SK-N-SH treated with all-trans-retinoic acid at 6 μM for 48 hours (cell line): Measurements from ENCODE around the gene BHLHA15.

Experiments
- ATAC-seq: fragments of 200-7000 bp; cut with Tn5 transposase; 3 replicates; pipeline ENCODE4 v1.9.1; 2020; ENCODE audit warnings: mild to moderate bottlenecking, moderate library complexity
- ARNTL ChIP-seq: fragments of 450-650 bp; formaldehyde crosslinking; IDR thresholded peaks from 2 replicates; pipeline ENCODE4 v1.5.0; 2020; ENCODE audit warnings: low read depth, mild to moderate bottlenecking, moderate library complexity, borderline replicate concordance
- BACH2 ChIP-seq: fragments of 250-450 bp; sonication (Bioruptor Pico); IDR thresholded peaks from 2 replicates; pipeline ENCODE4 v1.9.0; 2021; ENCODE audit warnings: mild to moderate bottlenecking, borderline replicate concordance
- GLIS3 ChIP-seq: fragments of 250-450 bp; sonication (Bioruptor Pico); IDR thresholded peaks from 2 replicates; pipeline ENCODE4 v1.5.0; 2020; ENCODE audit warnings: mild to moderate bottlenecking, moderate library complexity
- ISL1 ChIP-seq: fragments of 250-450 bp; sonication (Bioruptor Pico); IDR thresholded peaks from 2 replicates; pipeline ENCODE4 v2.1.2; 2022; ENCODE audit warnings: mild to moderate bottlenecking, moderate library complexity
- OSR1 ChIP-seq: fragments of 250-450 bp; sonication (Bioruptor Pico); IDR thresholded peaks from 2 replicates; pipeline ENCODE4 v1.8.0; 2022; ENCODE audit warnings: moderate library complexity, mild to moderate bottlenecking, inconsistent platforms
- PPARA ChIP-seq: fragments of 250-450 bp; sonication (Bioruptor Pico); IDR thresholded peaks from 2 replicates; pipeline ENCODE4 v1.5.0; 2020; ENCODE audit warnings: mild to moderate bottlenecking, borderline replicate concordance
- RARB ChIP-seq: fragments of 250-450 bp; sonication (Bioruptor Pico); IDR thresholded peaks from 2 replicates; pipeline ENCODE4 v1.8.0; 2021; ENCODE audit warnings: mild to moderate bottlenecking, moderate library complexity
- SNAI2 ChIP-seq: fragments of 250-450 bp; sonication (Bioruptor Pico); IDR thresholded peaks from 2 replicates; pipeline ENCODE4 v1.5.0; 2020; ENCODE audit warnings: mild to moderate bottlenecking, moderate library complexity
- ZC3H10 ChIP-seq: fragments of 250-450 bp; sonication (Bioruptor Pico); IDR thresholded peaks from 2 replicates; pipeline ENCODE4 v1.5.1; 2021; ENCODE audit warnings: mild to moderate bottlenecking, moderate library complexity
- ZFP3 ChIP-seq: fragments of 250-450 bp; sonication (Bioruptor Pico); IDR thresholded peaks from 2 replicates; pipeline ENCODE4 v1.5.0; 2020; ENCODE audit warnings: mild to moderate bottlenecking, moderate library complexity
- ZFP30 ChIP-seq: fragments of 450-650 bp; formaldehyde crosslinking; IDR thresholded peaks from 2 replicates; pipeline ENCODE4 v1.5.0; 2022; ENCODE audit warnings: mild to moderate bottlenecking, moderate library complexity
- ZNF565 ChIP-seq: fragments of 450-650 bp; formaldehyde crosslinking; conservative IDR thresholded peaks from 2 replicates; pipeline ENCODE4 v1.5.0; 2020; ENCODE audit warnings: low read depth, mild to moderate bottlenecking, moderate library complexity
- ZNF8 ChIP-seq: fragments of 450-650 bp; formaldehyde crosslinking; IDR thresholded peaks from 2 replicates; pipeline ENCODE4 v1.5.0; 2020; ENCODE audit warnings: mild to moderate bottlenecking, moderate library complexity
- TF ChIP-seq, protein P1 (sequence below): fragments of 250-450 bp; sonication (Bioruptor Pico); IDR thresholded peaks from 2 replicates; pipeline ENCODE4 v1.5.1; 2021; ENCODE audit warnings: mild to moderate bottlenecking, moderate library complexity
- TF ChIP-seq, protein P2 (sequence below): fragments of 250-450 bp; sonication (Bioruptor Pico); IDR thresholded peaks from 2 replicates; pipeline ENCODE4 v1.5.0; 2020; ENCODE audit warnings: mild to moderate bottlenecking, moderate library complexity
- TF ChIP-seq, protein P3 (sequence below): fragments of 250-450 bp; sonication (Bioruptor Pico); IDR thresholded peaks from 2 replicates; pipeline ENCODE4 v1.8.0; 2020; ENCODE audit warnings: mild to moderate bottlenecking, moderate library complexity, borderline replicate concordance

The BHLHA15 gene

DNA sequence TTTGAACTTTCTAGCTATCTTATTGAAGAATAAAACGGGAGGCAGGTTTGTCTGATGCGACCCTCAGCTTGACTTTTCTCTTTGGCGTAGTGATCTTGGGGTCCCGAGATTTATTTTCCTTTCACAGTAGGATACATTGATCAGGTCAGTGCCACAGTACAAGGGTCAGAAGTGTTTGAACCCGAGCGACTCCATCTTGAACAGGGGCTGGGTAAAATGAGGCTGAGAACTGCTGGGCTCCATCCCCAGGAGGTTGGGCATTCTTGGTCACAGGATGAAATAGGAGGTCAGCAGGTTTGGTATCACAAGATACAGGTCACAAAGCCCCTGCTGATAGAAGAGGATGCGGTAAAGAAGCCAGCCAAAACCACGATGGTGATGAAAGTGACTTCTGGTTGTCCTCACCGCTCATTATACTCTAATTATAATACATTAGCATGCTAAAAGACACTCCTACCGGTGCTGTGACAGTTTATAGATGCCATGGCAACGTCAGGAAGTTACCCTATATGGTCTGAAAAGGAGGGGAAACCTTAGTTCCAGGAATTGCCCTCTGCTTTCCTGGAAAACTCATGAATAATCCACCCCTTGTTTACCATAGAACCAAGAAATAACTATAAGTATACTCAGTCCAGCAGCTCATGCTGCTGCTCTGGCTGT lies 43.8 kb downstream of the BHLHA15 start:
- no peak for TF ChIP-seq ISL1 (CRISPR knock-in tag)
- TF ChIP-seq, protein P1, sequence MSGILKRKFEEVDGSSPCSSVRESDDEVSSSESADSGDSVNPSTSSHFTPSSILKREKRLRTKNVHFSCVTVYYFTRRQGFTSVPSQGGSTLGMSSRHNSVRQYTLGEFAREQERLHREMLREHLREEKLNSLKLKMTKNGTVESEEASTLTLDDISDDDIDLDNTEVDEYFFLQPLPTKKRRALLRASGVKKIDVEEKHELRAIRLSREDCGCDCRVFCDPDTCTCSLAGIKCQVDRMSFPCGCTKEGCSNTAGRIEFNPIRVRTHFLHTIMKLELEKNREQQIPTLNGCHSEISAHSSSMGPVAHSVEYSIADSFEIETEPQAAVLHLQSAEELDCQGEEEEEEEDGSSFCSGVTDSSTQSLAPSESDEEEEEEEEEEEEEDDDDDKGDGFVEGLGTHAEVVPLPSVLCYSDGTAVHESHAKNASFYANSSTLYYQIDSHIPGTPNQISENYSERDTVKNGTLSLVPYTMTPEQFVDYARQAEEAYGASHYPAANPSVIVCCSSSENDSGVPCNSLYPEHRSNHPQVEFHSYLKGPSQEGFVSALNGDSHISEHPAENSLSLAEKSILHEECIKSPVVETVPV: no peak
- no peak for ATAC-seq

DNA sequence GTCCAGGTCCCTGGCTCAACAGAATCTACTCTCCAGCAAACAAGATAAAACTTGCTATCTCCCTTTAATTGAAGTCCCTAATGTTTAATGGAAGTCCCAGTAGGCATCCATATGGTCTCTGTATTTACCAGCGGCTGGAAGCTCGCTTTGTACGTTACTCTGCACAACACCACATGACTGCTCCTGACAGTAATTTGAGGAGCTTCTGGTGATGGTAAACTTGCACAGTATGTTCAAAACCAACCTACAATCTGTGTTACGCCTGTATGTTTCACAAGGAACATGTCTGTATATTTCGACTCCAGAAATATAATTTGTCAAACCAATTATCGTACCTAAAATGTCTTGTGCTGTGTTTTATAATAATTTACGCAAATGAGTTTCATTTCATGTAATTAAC lies 45.2 kb downstream of the BHLHA15 start:
- no peak for ATAC-seq
- TF ChIP-seq BACH2 (no peak), ZNF565 (CRISPR knock-in tag) (no peak), ZC3H10 (CRISPR knock-in tag) (no peak), ZFP30 (CRISPR knock-in tag) (no peak)
- TF ChIP-seq, protein P1: no peak
- TF ChIP-seq, protein P2, sequence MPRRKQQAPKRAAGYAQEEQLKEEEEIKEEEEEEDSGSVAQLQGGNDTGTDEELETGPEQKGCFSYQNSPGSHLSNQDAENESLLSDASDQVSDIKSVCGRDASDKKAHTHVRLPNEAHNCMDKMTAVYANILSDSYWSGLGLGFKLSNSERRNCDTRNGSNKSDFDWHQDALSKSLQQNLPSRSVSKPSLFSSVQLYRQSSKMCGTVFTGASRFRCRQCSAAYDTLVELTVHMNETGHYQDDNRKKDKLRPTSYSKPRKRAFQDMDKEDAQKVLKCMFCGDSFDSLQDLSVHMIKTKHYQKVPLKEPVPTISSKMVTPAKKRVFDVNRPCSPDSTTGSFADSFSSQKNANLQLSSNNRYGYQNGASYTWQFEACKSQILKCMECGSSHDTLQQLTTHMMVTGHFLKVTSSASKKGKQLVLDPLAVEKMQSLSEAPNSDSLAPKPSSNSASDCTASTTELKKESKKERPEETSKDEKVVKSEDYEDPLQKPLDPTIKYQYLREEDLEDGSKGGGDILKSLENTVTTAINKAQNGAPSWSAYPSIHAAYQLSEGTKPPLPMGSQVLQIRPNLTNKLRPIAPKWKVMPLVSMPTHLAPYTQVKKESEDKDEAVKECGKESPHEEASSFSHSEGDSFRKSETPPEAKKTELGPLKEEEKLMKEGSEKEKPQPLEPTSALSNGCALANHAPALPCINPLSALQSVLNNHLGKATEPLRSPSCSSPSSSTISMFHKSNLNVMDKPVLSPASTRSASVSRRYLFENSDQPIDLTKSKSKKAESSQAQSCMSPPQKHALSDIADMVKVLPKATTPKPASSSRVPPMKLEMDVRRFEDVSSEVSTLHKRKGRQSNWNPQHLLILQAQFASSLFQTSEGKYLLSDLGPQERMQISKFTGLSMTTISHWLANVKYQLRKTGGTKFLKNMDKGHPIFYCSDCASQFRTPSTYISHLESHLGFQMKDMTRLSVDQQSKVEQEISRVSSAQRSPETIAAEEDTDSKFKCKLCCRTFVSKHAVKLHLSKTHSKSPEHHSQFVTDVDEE (CRISPR knock-in tag): no peak

DNA sequence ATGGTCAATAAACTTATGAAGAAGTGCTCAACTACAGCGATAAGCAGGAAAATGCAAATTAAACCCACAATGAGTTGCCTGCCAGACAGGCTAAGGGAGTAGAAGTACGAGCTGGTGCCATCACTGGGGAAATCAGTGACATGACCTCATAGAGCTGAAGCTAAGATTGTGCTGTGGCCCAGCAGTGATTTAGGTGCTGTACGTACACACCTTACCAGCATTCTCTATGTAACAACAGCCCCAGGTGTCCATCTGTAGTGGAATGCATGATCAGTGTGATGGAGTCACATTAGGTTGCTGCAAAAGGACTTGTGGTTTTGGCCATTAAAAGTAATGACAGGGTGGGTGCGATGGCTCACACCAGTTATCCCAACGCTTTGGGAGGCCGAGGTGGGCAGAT lies 46.5 kb downstream of the BHLHA15 start:
- TF ChIP-seq RARB (CRISPR knock-in tag) (no peak), ZC3H10 (CRISPR knock-in tag) (no peak), BACH2 (no peak), SNAI2 (CRISPR knock-in tag) (no peak), ZNF8 (CRISPR knock-in tag) (no peak), PPARA (CRISPR knock-in tag) (no peak), ZFP3 (CRISPR knock-in tag) (no peak), GLIS3 (CRISPR knock-in tag) (no peak), ARNTL (CRISPR knock-in tag) (no peak), OSR1 (no peak), ISL1 (CRISPR knock-in tag) (no peak)
- TF ChIP-seq, protein P3, sequence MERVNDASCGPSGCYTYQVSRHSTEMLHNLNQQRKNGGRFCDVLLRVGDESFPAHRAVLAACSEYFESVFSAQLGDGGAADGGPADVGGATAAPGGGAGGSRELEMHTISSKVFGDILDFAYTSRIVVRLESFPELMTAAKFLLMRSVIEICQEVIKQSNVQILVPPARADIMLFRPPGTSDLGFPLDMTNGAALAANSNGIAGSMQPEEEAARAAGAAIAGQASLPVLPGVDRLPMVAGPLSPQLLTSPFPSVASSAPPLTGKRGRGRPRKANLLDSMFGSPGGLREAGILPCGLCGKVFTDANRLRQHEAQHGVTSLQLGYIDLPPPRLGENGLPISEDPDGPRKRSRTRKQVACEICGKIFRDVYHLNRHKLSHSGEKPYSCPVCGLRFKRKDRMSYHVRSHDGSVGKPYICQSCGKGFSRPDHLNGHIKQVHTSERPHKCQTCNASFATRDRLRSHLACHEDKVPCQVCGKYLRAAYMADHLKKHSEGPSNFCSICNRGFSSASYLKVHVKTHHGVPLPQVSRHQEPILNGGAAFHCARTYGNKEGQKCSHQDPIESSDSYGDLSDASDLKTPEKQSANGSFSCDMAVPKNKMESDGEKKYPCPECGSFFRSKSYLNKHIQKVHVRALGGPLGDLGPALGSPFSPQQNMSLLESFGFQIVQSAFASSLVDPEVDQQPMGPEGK (CRISPR knock-in tag): no peak
- TF ChIP-seq, all 23 proteins: peak for 0
- no peak for ATAC-seq
